Hindlimb muscle (tissue), 1 donor: ENCODE data around the gene GRK2. TPM values are rescaled to one million over a fixed set of nuclear protein-coding genes. Genes with fewer than 3 reads are reported as not detected.
A peak's percentile ranks its signal among the peaks of the same experiment; 100 is the strongest.
"Not testable (repeated sequence)": the region's sequence is repeated elsewhere in the genome, so short reads cannot be mapped to it uniquely, and the experiment has no call there.

Source experiments
- DNase-seq: peaks from one replicate; pipeline ENCODE4 v3.0.0-alpha.2; 2013
- polyA plus RNA-seq: library from polyadenylated mRNA; unstranded; fragments of 120-200 nt; gene quantifications from one replicate; pipeline ENCODE4 v1.2.1, GENCODE V29; 2013; ENCODE audit not compliant: insufficient read length

Gene GRK2
- polyA plus RNA-seq, 1 donor, result 61.1 TPM

GRCh38 chr11:67254798-67255197 lies 11.5 kb upstream of the GRK2 start:
- DNase-seq, result no peak

DNA sequence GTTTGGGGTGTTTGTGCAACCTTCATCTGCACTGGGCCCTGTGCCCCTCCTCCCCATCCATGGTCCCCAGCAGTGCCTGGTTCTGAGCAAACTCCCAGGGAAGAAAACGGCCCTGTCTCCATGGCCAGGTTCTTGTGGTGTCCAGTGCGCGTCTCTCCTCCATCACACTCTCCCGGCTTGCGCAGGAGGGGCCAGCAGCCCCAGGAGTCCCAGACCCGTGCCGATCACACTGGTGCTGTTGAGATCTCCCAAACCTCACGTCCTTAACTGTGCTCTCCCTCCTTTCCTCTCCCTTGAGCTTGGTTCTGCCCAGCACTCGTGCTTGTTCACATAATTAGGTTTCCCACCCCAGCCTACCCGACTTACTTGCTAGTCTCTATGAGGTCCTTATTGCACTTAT lies 10.9 kb upstream of the GRK2 start:
- no peak for DNase-seq

GRCh38 chr11:67255864-67256263 lies 10.4 kb upstream of the GRK2 start:
- no peak for DNase-seq

- no peak for DNase-seq
Measured at GRCh38 chr11:67256477-67257135, 9.7 kb upstream of the GRK2 start.

DNA sequence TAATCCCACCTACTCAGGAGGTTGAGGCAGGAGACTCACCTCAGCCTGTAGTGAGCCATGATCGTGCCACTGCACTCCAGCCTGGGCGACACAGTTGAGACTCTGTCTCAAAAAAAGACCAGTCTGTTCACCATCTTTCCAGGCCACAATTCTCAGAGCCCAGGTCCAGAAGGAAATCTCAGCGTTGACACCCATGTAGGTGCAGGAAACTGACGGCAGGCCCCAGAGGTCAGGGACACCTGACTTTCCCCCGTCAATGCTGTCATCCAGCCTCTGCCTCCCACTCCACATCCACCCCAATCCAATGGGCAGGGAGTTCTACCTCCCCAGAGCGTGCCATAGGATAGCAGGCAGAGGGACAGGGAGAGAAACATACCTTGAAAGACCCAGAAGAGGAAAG lies 5.9 kb upstream of the GRK2 start:
- no peak for DNase-seq

DNA sequence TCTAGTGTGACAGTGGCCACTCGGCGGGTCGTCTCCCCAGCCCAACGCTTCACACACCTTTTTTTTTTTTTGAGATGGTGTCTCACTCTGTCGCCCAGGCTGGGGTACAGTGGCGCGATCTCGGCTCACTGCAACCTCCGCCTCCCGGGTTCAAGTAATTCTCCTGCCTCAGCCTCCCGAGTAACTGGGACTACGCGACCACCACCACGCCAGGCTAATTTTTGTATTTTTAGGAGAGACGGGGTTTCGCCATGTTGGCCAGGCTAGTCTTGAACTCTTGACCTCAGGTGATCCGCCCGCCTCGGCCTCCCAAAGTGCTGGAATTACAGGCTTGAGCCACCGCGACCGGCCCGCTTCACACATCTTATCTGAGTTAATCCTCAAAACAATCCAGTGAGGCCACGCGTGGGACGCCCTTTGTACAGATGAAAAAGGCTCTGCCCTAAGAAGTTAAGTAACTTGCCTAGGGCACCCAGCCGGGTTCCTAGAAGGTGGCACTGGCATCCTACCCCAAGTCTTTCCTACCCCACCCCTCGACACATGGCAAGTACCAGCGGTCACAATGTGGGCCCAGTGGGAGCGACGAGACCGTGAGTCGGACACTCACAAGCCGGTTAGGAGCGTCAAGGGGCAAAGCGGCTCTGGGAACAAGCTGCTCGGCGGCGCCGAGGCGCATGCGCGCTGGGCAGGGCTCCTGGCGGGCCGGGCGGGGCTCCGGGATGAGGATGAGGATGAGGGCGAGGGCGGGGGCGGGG lies 5.2 kb upstream of the GRK2 start:
- not testable (repeated sequence) for DNase-seq

GRCh38 chr11:67261640-67261945 lies 4.7 kb upstream of the GRK2 start:
- no peak for DNase-seq

- no peak for DNase-seq
Measured at GRCh38 chr11:67261946-67262681, 4.2 kb upstream of the GRK2 start.

- peak; percentile 68 for DNase-seq
Measured at GRCh38 chr11:67262731-67263675, 3.3 kb upstream of the GRK2 start.

- DNase-seq, result no peak
Measured at GRCh38 chr11:67264260-67264659, 2.0 kb upstream of the GRK2 start.

DNA sequence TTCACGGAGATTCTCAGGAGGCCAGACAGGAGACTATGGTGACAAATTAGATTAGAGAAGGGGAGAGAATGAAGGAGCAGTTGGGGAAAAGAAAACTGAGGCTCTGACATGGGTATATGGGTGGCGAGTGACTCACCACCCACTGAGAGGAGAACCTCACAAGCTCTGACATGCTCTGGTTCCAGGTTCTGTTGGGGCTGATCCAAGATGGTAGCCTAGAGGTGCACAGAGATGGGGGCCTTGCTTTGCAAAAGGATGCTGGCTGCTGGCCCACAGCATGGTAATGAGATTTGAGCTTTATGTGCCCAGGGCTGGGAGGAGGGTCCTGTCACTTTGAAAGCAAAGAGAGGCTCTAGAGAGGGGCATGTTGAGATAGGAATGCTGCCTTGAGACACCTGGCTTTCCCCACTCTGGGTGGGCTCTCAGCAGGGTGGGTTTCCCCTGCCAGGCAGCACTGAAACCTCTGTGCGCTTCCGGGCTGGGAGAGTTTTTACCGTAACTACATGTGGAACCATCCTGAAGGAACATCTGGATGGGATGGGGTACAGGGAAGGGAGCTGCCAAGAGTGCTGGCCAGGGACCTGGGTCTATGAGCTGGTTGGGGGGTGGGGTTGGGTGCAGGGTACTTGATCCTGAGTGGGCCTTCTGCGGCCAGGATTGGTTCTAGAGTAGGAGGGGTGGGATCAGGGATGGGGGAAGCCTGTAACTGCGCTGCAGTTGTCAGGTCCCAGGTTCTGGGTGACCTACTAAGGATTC lies 1.2 kb upstream of the GRK2 start:
- DNase-seq, result no peak

GRCh38 chr11:67265633-67266448 lies 432 bp upstream of the GRK2 start:
- peak; percentile 83 for DNase-seq

- DNase-seq, result no peak
Measured at GRCh38 chr11:67267188-67268080, 1.2 kb downstream of the GRK2 start.

DNA sequence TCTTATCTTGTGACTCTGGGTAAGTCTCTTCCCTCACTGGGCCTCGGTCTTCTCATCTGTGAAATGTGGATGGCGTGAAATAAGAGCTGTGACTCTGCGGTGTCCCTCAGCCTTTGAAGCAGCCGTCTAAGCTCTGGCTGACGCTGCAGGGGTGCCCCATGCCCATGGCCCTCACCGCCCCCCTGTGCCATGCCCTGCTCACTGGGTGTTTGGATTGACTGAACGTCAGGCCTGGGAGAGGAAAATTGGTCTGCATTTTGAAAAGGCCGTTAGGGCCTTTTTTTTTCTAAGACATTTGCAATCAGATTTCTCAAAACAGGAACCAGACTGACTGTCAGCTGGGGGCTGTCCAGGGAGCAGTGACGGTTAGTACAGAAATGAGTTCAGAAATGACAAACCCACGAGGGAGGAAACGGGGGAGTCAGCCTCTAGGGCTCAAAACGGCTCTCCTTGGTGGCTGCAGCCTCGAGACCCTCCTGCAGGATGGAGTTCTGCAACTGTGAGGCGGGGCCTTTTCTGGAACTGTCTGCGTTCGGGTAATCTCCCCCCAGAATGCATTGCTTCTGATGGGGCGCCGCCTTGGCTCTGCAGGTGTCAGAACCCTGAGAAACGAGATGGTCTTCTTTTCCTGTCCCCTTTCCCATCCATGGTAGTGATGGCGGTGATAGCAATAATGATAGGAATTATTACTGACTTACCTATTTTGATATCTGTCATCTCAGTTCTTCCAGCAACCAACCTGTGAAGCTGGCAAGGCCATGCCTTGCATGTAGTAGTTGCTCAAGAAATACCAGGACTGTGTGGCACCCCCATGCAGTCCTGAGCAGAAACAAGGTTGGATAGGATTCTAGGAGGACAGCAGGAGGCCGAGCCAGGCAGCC lies 2.0 kb downstream of the GRK2 start:
- DNase-seq, result no peak

DNA sequence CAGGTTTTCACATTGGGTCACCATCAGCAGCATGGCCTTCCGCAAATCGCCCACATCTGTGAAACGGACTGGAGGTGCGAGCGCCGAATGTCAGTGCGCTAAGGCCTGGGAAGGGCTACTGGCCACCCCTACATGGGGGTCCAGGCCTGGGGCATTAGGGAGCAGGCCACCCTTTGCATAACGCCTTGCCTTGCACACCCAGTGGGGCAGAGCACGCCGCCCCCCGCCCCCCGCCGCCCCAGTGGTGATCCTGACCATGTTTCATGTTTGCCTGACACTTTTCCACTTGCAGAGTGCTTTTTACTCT lies 2.6 kb downstream of the GRK2 start:
- no peak for DNase-seq

DNA sequence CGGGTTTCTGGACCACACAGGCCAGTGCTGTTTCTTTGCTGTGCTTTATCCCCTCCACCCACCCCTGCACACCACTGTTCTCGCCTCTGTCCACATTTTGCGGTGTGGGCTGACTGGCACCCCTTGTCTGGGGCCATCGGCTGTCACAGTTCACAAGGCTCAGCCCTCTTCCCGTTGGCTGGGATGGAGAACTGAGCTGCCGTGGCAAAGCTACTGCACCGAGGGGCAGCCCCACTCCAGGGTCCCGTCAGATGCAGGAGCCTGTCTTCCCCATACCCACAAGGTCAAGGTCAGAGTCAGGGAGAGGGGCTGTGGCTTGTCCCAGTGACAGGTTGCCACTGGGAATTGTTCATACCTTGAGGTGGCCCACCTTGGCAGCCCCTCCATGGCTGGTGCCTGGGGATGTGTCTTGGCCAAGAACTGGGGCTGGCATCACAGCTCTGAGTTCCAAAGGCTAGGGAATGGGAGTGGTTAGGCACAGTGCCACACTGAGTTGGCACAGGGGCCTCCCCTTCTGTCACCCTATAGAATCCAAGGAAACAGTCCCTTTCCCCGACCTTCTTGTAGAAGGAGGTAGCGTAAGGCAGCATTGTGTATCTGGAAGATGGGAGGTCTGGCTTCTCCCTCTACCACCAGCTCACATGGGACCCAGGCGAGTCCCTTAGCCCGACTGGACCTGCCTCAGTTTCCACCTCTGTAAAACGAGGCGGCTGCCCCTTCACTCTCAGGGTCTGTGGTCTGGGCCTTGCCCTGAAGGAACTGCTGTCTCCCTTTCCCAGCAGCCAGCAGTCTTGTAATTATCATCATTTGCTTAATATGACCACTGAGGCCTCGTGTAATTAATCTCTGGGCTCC lies 3.4 kb downstream of the GRK2 start:
- no peak for DNase-seq

GRCh38 chr11:67270256-67271204 lies 4.3 kb downstream of the GRK2 start:
- DNase-seq, result peak; percentile 64
